HEK293 (cell line): Measurements from ENCODE around the gene METTL16.

ENCODE experiments used
- PRDM4 ChIP-seq: fragments of 450-650 bp; formaldehyde crosslinking; IDR thresholded peaks from 2 replicates; pipeline ENCODE4 v1.5.1; 2017; ENCODE audit warnings: missing biosample characterization, missing genetic modification characterization
- SCRT1 ChIP-seq: fragments of 450-650 bp; formaldehyde crosslinking; IDR thresholded peaks from 2 replicates; pipeline ENCODE4 v1.5.1; 2016; ENCODE audit warnings: missing biosample characterization, missing genetic modification characterization, borderline replicate concordance
- ZFHX2 ChIP-seq: fragments of 450-650 bp; formaldehyde crosslinking; conservative IDR thresholded peaks from 2 replicates; pipeline ENCODE4 v1.5.1; 2016; ENCODE audit warnings: missing biosample characterization, missing genetic modification characterization
- ZFP3 ChIP-seq: fragments of 450-650 bp; formaldehyde crosslinking; IDR thresholded peaks from 2 replicates; pipeline ENCODE4 v1.5.1; 2016; ENCODE audit warnings: low read depth, missing biosample characterization, missing genetic modification characterization
- ZNF274 ChIP-seq, 2 experiments: fragments of 200-500 bp in 1 of 2; fragments of 450-650 bp in 1 of 2; sonication (Bioruptor generic) in 1 of 2; formaldehyde crosslinking in 1 of 2; IDR thresholded peaks; 2 replicates each; pipeline versions ENCODE4 v1.5.1 to v1.6.1; 2014 to 2016; ENCODE audit warnings: borderline replicate concordance in 1 of 2, inconsistent platforms in 1 of 2, low read length in 1 of 2, missing biosample characterization in 1 of 2, missing genetic modification characterization in 1 of 2
- ZNF341 ChIP-seq: fragments of 450-650 bp; formaldehyde crosslinking; IDR thresholded peaks from 2 replicates; pipeline ENCODE4; 2016; ENCODE audit warnings: low read depth, missing biosample characterization, missing genetic modification characterization
- ZNF362 ChIP-seq: fragments of 450-650 bp; formaldehyde crosslinking; IDR thresholded peaks from 2 replicates; pipeline ENCODE4 v1.5.1; 2016; ENCODE audit warnings: missing biosample characterization, missing genetic modification characterization
- ZNF449 ChIP-seq: fragments of 450-650 bp; formaldehyde crosslinking; IDR thresholded peaks from 2 replicates; pipeline ENCODE4 v1.5.1; 2017; ENCODE audit warnings: missing biosample characterization, mild to moderate bottlenecking, missing genetic modification characterization, moderate library complexity
- ZNF544 ChIP-seq: fragments of 450-650 bp; formaldehyde crosslinking; IDR thresholded peaks from 2 replicates; pipeline ENCODE4 v1.5.0; 2017; ENCODE audit warnings: missing biosample characterization, missing genetic modification characterization
- TF ChIP-seq, protein P1 (sequence below): fragments of 450-650 bp; formaldehyde crosslinking; optimal IDR thresholded peaks from 2 replicates; pipeline ENCODE3; 2016; ENCODE audit warnings: missing biosample characterization, mild to moderate bottlenecking, missing genetic modification characterization

- TF ChIP-seq ZNF341 (tag by site-specific recombination) (no peak), ZNF544 (tag by site-specific recombination) (no peak), PRDM4 (tag by site-specific recombination) (no peak), ZFP3 (tag by site-specific recombination) (no peak), ZNF449 (tag by site-specific recombination) (no peak), ZFHX2 (tag by site-specific recombination) (no peak), ZNF362 (tag by site-specific recombination) (no peak), SCRT1 (tag by site-specific recombination) (no peak), ZNF274 (IDR thresholded peaks at IDR 0.05; ENCODE audit: low read length) (no peak), ZNF274 (tag by site-specific recombination; IDR thresholded peaks at IDR 0.05; ENCODE audit: borderline replicate concordance) (no peak)
- TF ChIP-seq, protein P1, sequence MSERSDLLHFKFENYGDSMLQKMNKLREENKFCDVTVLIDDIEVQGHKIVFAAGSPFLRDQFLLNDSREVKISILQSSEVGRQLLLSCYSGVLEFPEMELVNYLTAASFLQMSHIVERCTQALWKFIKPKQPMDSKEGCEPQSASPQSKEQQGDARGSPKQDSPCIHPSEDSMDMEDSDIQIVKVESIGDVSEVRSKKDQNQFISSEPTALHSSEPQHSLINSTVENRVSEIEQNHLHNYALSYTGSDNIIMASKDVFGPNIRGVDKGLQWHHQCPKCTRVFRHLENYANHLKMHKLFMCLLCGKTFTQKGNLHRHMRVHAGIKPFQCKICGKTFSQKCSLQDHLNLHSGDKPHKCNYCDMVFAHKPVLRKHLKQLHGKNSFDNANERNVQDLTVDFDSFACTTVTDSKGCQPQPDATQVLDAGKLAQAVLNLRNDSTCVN (tag by site-specific recombination), result no peak
Measured at GRCh38 chr17:2366747-2367494, 144.8 kb downstream of the METTL16 start.
